ENCODE results near the gene OGFOD1.
A peak's percentile ranks its signal among the peaks of the same experiment; 100 is the strongest.

OGFOD1 gene

GRCh38 chr16:56428091-56428490, 23.3 kb upstream of the OGFOD1 start:
- no peak for DNase-seq

DNA sequence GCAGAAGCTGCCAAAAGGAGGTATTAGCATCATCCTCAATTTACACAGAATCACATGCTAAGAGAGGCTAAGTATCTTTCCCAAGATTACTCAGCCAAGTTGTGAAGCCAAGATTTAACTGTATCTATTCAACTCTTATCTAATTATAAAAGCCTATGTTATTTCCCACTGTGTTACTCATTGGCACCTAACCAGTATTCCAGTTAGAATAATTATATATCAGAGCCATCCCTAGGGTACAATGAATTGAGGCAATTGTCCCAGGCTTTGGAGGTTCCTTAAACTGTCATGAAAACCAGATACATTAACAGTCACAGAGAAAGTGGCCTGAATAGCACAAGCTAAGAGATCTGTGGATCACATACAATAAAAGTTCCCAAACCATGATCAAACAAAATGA, 15.1 kb upstream of the OGFOD1 start:
- no peak for DNase-seq

DNA sequence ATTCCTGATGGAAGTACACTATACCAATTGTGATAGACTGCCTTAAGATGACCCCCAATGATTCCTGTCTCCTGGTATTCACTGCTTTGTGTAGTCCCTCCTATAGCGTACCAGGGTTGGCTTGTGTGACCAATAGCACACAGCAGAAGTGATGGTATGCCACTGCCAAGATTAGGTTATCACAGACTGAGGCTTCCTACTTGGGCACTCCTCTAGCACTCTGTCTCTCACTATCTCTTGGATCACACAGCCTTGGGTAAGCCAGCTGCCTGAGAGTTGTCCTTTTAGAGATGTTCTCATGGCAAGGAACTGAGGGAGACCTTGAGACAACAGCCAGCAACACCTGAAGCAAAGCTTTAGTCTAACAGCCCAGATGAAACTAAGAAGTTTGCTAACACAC, 13.3 kb upstream of the OGFOD1 start:
- DNase-seq, result no peak

- DNase-seq, result no peak
These were observed 4.1 kb upstream of the OGFOD1 start for GRCh38 chr16:56447286-56447685.

DNA sequence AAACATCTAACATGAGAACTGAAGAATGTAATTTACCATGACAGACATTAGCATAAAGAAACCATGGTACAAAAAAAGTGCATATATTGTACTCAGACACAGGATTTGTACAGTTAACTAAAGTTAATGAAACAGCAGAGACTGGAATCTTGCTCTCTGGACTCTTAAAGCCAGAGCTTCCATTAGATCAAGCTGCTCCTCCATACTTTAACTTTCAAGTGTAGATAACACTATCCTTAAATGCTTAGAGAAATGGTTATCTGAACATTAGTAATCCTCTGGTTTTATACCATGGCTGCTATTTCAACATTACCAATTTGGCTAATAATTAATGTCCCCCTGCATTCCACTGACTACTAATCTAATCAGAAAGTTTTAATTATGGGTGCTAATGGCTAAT, 3.3 kb upstream of the OGFOD1 start:
- DNase-seq, result no peak

- peak; percentile 18 for DNase-seq
These were observed 924 bp upstream of the OGFOD1 start for GRCh38 chr16:56450275-56450985.

GRCh38 chr16:56451753-56452689, 667 bp downstream of the OGFOD1 start:
- peak; percentile 20 for DNase-seq

DNA sequence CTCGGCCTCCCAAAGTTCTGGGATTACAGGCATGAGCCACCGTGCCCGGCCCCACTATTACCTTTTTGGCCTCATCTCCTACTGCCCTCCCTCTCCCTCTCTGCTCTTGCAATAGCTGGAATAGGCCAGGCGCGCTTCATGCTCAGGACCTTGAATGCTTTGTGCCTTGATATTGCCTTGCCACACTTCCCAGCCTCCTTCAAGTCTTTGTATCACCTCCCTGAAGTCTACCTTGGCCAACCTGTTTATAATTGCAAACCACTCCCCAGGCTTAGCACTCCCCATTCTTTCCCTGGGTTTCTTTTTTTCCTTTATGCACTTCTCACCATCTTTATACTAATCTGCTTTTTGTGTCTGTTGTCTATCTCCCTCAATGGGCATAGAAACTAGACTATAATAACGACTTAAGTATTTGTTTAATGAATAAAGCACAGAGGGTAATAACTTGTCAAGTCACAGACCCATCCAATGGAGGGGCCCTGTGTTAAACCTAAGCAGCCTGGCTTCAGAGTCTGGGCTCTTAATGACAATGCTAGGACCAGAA, 6.6 kb downstream of the OGFOD1 start:
- DNase-seq, result no peak

GRCh38 chr16:56460101-56460500, 8.7 kb downstream of the OGFOD1 start:
- DNase-seq, result no peak

DNA sequence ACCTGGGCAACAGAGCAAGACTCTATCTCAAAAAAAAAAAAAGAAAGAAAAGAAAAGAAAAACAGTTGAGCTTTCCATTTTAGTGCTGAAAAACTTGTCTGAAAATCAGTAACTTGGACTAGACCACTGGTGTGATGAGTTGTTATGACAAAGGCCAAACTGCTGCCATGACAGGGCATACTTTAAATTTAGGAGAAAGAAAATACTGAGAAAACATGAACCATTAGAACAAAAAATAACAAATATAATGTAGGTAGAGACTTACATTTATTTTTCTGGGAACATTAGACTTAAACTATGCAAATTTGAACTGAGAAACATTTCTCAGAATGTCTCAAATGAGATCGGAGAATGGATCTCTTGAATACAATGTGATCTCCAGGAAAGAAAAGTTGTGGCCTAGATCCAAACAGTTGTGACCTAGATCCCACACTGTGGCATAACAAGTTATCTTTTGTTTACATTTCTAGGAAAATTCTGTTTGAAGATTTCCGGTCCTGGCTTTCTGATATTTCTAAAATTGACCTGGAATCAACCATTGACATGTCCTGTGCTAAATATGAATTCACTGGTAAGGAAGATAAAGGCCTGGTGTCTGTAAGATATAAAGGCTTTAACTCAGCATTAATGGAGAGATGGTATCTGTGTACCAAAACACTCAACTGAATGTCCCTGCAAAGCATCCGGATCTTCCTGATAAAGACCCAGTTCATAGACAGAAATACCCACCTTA, 10.9 kb downstream of the OGFOD1 start:
- no peak for DNase-seq

DNA sequence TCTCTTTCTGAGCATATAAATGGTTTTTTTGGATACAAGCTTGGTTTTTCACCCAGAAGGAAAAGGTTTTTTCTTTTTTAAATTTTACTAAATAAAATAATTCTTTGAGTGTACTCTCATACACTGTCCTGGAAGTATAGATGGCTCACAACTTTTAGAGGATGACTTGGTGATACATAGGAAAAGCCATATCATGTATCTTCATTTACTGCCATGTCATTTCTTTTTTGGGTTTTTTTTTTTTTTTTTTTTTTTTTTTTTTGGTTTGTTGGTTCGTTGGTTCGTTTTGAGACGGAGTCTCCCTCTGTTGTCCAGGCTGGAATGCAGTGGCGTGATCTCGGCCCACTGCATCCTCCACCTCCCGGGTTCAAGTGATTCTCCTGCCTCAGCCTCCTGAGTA, 11.8 kb downstream of the OGFOD1 start:
- no peak for DNase-seq

GRCh38 chr16:56466344-56466743, 15.0 kb downstream of the OGFOD1 start:
- DNase-seq, result no peak

DNA sequence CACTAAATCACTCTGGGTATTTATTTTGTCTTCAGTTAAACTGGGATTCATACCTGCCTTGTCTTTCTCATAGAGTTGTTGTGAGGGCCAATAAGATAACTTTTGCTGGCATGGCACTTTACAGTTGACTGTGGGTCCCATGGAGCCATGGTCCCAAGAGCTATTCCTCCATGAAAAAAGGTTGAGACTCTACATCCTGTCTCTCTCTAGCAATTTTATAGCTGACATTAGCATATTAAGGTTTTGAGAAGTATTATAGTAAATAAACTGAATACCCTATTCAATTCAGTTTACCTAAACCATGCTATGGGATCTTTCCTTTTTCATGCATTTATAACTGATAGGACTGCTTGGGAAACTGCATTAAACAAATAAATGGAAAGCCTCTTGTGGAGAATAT, 17.4 kb downstream of the OGFOD1 start:
- no peak for DNase-seq

DNA sequence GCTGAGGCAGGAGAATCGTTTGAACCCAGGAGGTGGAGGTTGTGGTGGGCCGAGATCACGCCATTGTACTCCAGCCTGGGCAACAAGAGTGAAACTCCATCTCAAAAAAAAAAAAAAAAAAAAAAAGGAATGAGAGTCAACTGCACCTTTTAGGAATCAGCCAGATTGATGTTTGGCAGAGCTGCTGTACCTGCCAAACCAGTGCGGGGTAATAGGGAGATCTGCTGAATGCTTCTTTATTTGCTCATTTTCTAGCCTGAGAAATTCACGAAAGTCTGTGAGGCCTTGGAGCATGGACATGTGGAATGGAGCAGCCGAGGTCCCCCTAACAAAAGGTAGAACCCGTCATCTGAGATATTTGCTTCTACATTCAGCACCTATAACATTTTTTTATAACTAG, 18.4 kb downstream of the OGFOD1 start:
- no peak for DNase-seq

GRCh38 chr16:56470232-56470631, 18.9 kb downstream of the OGFOD1 start:
- DNase-seq, result no peak

- DNase-seq, result no peak
These were observed 19.3 kb downstream of the OGFOD1 start for GRCh38 chr16:56470666-56471065.

GRCh38 chr16:56475201-56475600, 23.8 kb downstream of the OGFOD1 start:
- DNase-seq, result no peak

- peak; percentile 10 for DNase-seq
These were observed 25.9 kb downstream of the OGFOD1 start for GRCh38 chr16:56477096-56477878.

DNA sequence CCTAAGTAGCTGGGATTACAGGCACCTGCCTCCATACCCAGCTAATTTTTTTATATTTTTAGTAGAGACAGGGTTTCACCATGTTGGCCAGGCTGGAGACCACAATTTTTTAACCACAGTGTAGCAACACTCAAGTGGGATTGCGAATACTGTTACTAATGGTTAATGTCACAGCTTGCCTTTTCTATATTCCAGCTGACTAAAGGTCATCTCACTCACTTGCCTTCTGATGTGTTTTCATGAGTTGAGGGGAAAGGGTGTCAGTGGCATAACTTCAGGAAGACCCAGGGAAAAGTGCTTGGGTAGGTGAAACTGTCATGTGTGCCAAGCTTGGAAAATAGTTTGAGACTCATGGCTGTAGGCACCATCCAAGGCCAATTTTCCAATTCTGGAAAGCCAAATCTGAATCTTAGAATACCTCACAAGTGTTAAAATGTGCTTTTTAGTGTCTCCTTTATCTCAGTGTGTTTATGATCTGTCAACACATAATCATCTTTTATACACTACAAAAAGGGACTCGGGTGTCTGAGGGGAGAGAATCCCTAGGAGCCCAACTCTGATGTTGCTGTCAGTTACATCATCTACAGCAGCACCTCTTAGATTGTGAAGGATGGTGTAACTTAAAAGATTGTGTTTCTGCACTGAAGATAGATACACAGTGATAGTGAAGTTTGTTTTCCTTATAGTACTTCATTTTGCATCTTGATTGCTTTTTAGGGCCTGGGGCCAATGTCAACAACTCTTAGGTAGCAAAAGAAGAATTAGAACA, 27.1 kb downstream of the OGFOD1 start:
- DNase-seq, result no peak

- DNase-seq, result no peak
These were observed 28.1 kb downstream of the OGFOD1 start for GRCh38 chr16:56479469-56479868.

GRCh38 chr16:56480776-56481467, 29.6 kb downstream of the OGFOD1 start:
- no peak for DNase-seq

Measured in activated CD4-positive, alpha-beta T cell treated with anti-CD3 and anti-CD28 coated beads for 48 hours (primary cell).